ENCODE data around the gene ADCY2. TPM values are rescaled to one million over a fixed set of nuclear protein-coding genes. Genes with fewer than 3 reads are reported as not detected.

Gene ADCY2
- total RNA-seq, 1 experiment from 2014 or later: not detected

DNA sequence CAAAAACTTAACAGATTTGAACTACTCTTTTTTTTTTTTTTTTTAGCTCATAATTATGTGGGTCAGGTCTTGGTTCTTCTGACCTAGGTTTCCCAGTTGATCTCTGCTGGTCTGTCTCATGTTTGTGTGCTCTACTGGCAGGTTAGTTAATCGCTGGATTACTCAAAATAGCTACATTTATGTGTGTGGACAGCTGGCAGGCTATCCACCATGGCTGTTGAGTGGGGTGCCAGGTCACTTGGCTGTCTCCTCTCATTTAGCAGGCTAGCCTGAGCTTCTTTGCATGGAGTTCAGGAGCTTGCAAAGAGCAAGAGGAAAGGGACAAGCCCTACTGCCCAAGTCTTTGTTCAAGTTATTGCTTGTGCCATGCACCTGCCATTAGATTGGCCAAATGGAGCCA lies 9.3 kb downstream of the ADCY2 start:
- CTCF ChIA-PET: no interaction called here

DNA sequence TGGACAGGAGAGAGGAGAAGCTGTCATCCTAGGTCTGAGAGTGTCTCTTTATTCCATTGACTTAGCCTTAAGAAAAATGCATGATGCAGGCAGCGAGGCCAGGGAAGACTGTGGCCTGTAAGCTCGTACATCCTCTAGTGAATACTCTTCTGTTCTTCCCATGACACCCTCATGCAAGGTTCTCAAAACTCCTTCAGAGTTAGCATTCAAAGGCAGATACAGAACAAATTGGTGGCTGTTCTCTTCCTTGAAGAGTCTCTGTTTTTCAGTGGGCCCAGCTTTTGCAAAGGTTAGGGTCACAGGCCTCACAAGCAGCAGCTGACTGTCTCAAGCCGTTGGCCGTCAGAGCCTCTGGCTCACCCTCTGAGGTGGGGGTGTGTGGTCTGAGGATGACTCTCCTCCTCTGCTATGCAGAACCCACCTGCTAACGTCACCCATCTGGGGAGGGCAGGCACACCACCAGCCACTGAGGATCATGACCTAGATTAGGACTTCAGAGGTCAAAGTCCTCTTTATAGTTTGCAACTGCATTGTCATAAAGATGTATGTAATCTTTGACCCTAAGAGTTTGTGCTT lies 15.1 kb downstream of the ADCY2 start:
- Mint-ChIP-seq H3K4me1 (ENCODE audit: low read depth, unreplicated experiment) (no peaks in the 10 kb centered on the region), H3K9me3 (ENCODE audit: unreplicated experiment) (no peaks in the 10 kb centered on the region), H3K27me3 (ENCODE audit: insufficient read depth, unreplicated experiment) (peaks cover 6% of the 10 kb centered on the region), H3K36me3 (ENCODE audit: insufficient read depth, unreplicated experiment) (no peaks in the 10 kb centered on the region), H3K4me3 (ENCODE audit: unreplicated experiment) (no peak overlapping the region), H3K27ac (ENCODE audit: unreplicated experiment) (no peak overlapping the region)
- Histone ChIP-seq H3K4me3 (ENCODE audit: low read depth, low read length) (no peak overlapping the region), H3K9me3 (no peaks in the 10 kb centered on the region), H3K4me1 (no peaks in the 10 kb centered on the region), H3K27me3 (replicated peaks; ENCODE audit: control insufficient read depth, insufficient read depth, low read length) (no peaks in the 10 kb centered on the region; the same call in 1 of the 2 replicates), H3K36me3 (ENCODE audit: control insufficient read depth, insufficient read depth, low read length) (no peaks in the 10 kb centered on the region)
- ChIA-PET CTCF (no interaction called here), POLR2A (no interaction called here)
- intact Hi-C loops (cut with micrococcal nuclease; ENCODE audit: unreplicated experiment): no loop called here
- no TSS peak for BruUV-seq (replicated peaks)
- TF ChIP-seq, protein P1, sequence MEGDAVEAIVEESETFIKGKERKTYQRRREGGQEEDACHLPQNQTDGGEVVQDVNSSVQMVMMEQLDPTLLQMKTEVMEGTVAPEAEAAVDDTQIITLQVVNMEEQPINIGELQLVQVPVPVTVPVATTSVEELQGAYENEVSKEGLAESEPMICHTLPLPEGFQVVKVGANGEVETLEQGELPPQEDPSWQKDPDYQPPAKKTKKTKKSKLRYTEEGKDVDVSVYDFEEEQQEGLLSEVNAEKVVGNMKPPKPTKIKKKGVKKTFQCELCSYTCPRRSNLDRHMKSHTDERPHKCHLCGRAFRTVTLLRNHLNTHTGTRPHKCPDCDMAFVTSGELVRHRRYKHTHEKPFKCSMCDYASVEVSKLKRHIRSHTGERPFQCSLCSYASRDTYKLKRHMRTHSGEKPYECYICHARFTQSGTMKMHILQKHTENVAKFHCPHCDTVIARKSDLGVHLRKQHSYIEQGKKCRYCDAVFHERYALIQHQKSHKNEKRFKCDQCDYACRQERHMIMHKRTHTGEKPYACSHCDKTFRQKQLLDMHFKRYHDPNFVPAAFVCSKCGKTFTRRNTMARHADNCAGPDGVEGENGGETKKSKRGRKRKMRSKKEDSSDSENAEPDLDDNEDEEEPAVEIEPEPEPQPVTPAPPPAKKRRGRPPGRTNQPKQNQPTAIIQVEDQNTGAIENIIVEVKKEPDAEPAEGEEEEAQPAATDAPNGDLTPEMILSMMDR (IDR thresholded peaks at IDR 0.05; ENCODE audit: insufficient read depth in 1 of 2, low read depth in 1 of 2, low read length in 1 of 2, severe bottlenecking in 1 of 2, unreplicated experiment in 1 of 2): no peak
- no peak for DNase-seq

More for the DNA sequence above, 9.3 kb downstream of the ADCY2 start:
- Mint-ChIP-seq H3K27me3 (ENCODE audit: insufficient read depth, unreplicated experiment) (peaks cover 5% of the 10 kb centered on the region), H3K4me1 (ENCODE audit: low read depth, unreplicated experiment) (no peaks in the 10 kb centered on the region), H3K9me3 (ENCODE audit: unreplicated experiment) (no peaks in the 10 kb centered on the region), H3K36me3 (ENCODE audit: insufficient read depth, unreplicated experiment) (no peaks in the 10 kb centered on the region), H3K4me3 (ENCODE audit: unreplicated experiment) (no peak overlapping the region), H3K27ac (ENCODE audit: unreplicated experiment) (no peak overlapping the region)
- H3K9me3 ChIP-seq: no peaks in the 10 kb centered on the region
- no TSS peak for BruUV-seq (replicated peaks)
- no peaks in the 10 kb centered on the region for H3K4me1 ChIP-seq
- DNase-seq: no peak
- POLR2A ChIA-PET: no interaction called here
- no peaks in the 10 kb centered on the region; the same call in 1 of the 2 replicates for H3K27me3 ChIP-seq (replicated peaks; ENCODE audit: control insufficient read depth, insufficient read depth, low read length)
- H3K36me3 ChIP-seq (ENCODE audit: control insufficient read depth, insufficient read depth, low read length): no peaks in the 10 kb centered on the region
- intact Hi-C loops (cut with micrococcal nuclease; ENCODE audit: unreplicated experiment): no loop called here
- H3K4me3 ChIP-seq (ENCODE audit: low read depth, low read length): no peak overlapping the region
- TF ChIP-seq, protein P1 (IDR thresholded peaks at IDR 0.05; ENCODE audit: insufficient read depth in 1 of 2, low read depth in 1 of 2, low read length in 1 of 2, severe bottlenecking in 1 of 2, unreplicated experiment in 1 of 2): no peak

DNA sequence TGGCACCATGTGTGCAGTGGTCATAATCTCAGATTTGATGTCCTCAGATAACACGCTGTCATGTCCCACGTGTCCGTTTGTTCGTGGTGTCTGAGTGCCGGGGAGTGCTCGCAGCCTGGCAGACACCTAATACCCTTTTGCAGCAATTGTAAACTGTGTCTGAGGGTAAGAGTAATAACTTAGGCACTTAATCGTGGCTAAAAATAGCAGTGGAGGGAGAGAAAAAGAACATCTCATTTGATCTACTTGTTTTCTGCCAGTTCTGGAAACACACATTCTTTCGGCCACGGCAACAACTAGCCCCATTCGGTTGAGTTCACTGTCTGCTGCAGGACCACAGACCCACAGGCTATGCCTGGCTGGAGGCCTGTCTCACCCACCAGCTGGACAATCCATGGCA lies 16.5 kb downstream of the ADCY2 start:
- CTCF ChIA-PET: no interaction called here
- Mint-ChIP-seq H3K4me1 (ENCODE audit: low read depth, unreplicated experiment) (no peaks in the 10 kb centered on the region), H3K36me3 (ENCODE audit: insufficient read depth, unreplicated experiment) (no peaks in the 10 kb centered on the region), H3K27me3 (ENCODE audit: insufficient read depth, unreplicated experiment) (peaks cover 4% of the 10 kb centered on the region), H3K27ac (ENCODE audit: unreplicated experiment) (no peak overlapping the region), H3K4me3 (ENCODE audit: unreplicated experiment) (no peak overlapping the region), H3K9me3 (ENCODE audit: unreplicated experiment) (no peaks in the 10 kb centered on the region)
- no peaks in the 10 kb centered on the region for H3K4me1 ChIP-seq
- POLR2A ChIA-PET: no interaction called here
- H3K4me3 ChIP-seq (ENCODE audit: low read depth, low read length): no peak overlapping the region
- H3K9me3 ChIP-seq: no peaks in the 10 kb centered on the region
- no peaks in the 10 kb centered on the region for H3K36me3 ChIP-seq (ENCODE audit: control insufficient read depth, insufficient read depth, low read length)
- H3K27me3 ChIP-seq (replicated peaks; ENCODE audit: control insufficient read depth, insufficient read depth, low read length): no peaks in the 10 kb centered on the region; the same call in 1 of the 2 replicates
- DNase-seq: no peak
- no TSS peak for BruUV-seq (replicated peaks)
- TF ChIP-seq, protein P1 (IDR thresholded peaks at IDR 0.05; ENCODE audit: insufficient read depth in 1 of 2, low read depth in 1 of 2, low read length in 1 of 2, severe bottlenecking in 1 of 2, unreplicated experiment in 1 of 2): no peak
- intact Hi-C loops (cut with micrococcal nuclease; ENCODE audit: unreplicated experiment): no loop called here

Measured in Caco-2 (cell line).